ENCODE measurements around the gene TEP1.
A peak's percentile ranks its signal among the peaks of the same experiment; 100 is the strongest.
"Not testable (repeated sequence)": the region's sequence is repeated elsewhere in the genome, so short reads cannot be mapped to it uniquely, and the experiment has no call there.

The TEP1 gene

DNA sequence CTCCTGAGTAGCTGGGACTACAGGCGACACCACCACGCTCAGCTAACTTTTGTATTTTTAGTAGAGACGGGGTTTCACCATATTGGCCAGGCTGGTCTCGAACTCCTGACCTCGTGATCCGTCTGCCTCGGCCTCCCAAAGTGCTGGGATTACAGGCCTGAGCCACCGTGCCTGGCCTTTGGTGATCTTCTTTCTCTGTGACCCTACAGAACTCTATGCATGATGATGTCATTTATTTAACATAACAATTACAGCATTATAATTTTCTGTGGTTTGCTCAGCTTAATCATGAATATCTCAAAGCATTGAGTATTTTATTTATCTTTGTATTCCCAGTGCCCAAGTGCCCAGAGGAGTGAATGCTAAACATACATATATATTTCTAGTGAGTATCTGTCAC, 39.5 kb upstream of the TEP1 start:
- H3K4me3 ChIP-seq (ENCODE audit: low read depth in 1 of 5, low read length in 5 of 5); H3K27ac ChIP-seq (ENCODE audit: low read depth, low read length); H3K27me3 ChIP-seq (ENCODE audit: control insufficient read depth in 5 of 5, insufficient read depth in 4 of 5, low read length in 5 of 5); H3K9ac ChIP-seq (ENCODE audit: low read length in 5 of 5); H3K9me3 ChIP-seq (ENCODE audit: control insufficient read depth in 5 of 5, low read length in 5 of 5): not testable (repeated sequence)
- peaks cover 6 to 39% (median 30%) of the 10 kb centered on the region in 5 donors for H3K4me1 ChIP-seq (ENCODE audit: control insufficient read depth in 5 of 5, insufficient read depth in 5 of 5, low read length in 5 of 5)
- H3K36me3 ChIP-seq (ENCODE audit: control insufficient read depth in 5 of 5, insufficient read depth in 5 of 5, low read length in 5 of 5) = peaks cover 26 to 58% (median 52%) of the 10 kb centered on the region in 5 donors

DNA sequence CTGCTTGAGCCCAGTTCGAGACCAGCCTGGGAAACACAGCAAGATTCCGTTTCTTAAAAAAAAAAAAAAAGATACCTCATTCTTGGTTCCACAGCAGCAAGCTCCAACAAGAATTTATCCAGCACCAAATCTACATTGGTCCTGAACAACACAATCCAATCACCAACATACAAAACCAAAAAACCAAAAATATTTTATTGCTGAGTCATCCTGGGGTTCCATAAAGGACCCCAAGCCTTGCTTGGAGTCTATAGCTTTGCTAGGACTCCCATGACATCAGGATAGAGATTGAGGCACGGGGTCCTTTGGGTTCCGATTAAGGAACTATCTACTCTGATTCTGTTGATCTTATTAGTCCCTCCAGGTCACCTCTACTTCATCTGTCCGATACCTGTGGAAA, 33.6 kb upstream of the TEP1 start:
- H3K4me1 ChIP-seq (ENCODE audit: control insufficient read depth in 5 of 5, insufficient read depth in 5 of 5, low read length in 5 of 5) = peaks cover 0 to 3% (median 0%) of the 10 kb centered on the region in 5 donors
- H3K4me3 ChIP-seq (ENCODE audit: low read depth in 1 of 5, low read length in 5 of 5) = no peak overlapping the region
- H3K9ac ChIP-seq (ENCODE audit: low read length in 5 of 5) = no peak overlapping the region
- peaks cover 34 to 66% (median 56%) of the 10 kb centered on the region in 5 donors for H3K36me3 ChIP-seq (ENCODE audit: control insufficient read depth in 5 of 5, insufficient read depth in 5 of 5, low read length in 5 of 5)
- no peak overlapping the region for H3K27ac ChIP-seq (ENCODE audit: low read depth, low read length)
- H3K9me3 ChIP-seq (ENCODE audit: control insufficient read depth in 5 of 5, low read length in 5 of 5) = no peaks in the 10 kb centered on the region
- no peaks in the 10 kb centered on the region for H3K27me3 ChIP-seq (ENCODE audit: control insufficient read depth in 5 of 5, insufficient read depth in 4 of 5, low read length in 5 of 5)

DNA sequence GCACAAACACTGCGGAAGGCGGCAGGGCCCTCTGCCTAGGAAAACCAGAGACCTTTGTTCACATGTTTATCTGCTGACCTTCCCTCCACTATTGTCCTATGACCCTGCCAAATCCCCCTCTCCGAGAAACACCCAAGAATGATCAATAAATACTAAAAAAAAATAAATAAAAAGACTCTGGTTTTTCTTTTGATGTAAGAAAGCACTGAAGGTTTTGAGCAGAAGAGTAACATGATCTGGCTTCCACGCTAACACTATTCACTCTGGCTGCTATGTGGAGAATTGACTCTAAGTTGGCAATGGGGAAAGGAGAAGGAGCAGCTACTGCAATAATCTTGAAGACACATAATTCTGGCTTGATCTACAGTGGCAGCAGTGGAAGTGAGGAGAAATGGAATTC, 30.3 kb upstream of the TEP1 start:
- not testable (repeated sequence) for H3K27ac ChIP-seq (ENCODE audit: low read depth, low read length); H3K9ac ChIP-seq (ENCODE audit: low read length in 5 of 5); H3K27me3 ChIP-seq (ENCODE audit: control insufficient read depth in 5 of 5, insufficient read depth in 4 of 5, low read length in 5 of 5); H3K9me3 ChIP-seq (ENCODE audit: control insufficient read depth in 5 of 5, low read length in 5 of 5); H3K4me1 ChIP-seq (ENCODE audit: control insufficient read depth in 5 of 5, insufficient read depth in 5 of 5, low read length in 5 of 5); H3K4me3 ChIP-seq (ENCODE audit: low read depth in 1 of 5, low read length in 5 of 5)
- peaks cover 19 to 36% (median 32%) of the 10 kb centered on the region in 5 donors for H3K36me3 ChIP-seq (ENCODE audit: control insufficient read depth in 5 of 5, insufficient read depth in 5 of 5, low read length in 5 of 5)

DNA sequence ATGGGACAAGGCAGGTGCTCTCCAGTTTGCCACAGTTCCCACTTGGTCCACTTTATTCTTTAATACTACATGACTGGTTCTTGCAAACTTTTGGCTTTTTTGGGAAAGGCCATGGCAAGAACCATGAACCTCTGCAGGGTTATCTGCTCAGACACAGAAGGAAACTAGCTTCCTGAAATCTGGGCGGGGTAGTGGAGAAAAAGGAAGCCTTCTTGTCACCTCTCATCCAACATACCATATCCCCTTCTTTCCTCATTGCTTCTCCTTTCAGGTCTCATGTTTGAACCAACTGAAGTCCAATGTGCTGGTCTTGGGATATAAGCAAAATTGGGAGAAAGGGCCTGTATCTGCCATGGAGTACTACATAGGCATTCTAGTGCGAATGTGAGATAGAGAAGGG, 28.2 kb upstream of the TEP1 start:
- Histone ChIP-seq H3K27ac (ENCODE audit: low read depth, low read length) (no peak overlapping the region), H3K36me3 (ENCODE audit: control insufficient read depth in 5 of 5, insufficient read depth in 5 of 5, low read length in 5 of 5) (peaks cover 3 to 14% (median 10%) of the 10 kb centered on the region in 5 donors), H3K4me3 (ENCODE audit: low read depth in 1 of 5, low read length in 5 of 5) (no peak overlapping the region), H3K9ac (ENCODE audit: low read length in 5 of 5) (no peak overlapping the region), H3K4me1 (ENCODE audit: control insufficient read depth in 5 of 5, insufficient read depth in 5 of 5, low read length in 5 of 5) (peaks cover 1 to 9% (median 3%) of the 10 kb centered on the region in 5 donors), H3K9me3 (ENCODE audit: control insufficient read depth in 5 of 5, low read length in 5 of 5) (no peaks in the 10 kb centered on the region), H3K27me3 (ENCODE audit: control insufficient read depth in 5 of 5, insufficient read depth in 4 of 5, low read length in 5 of 5) (peaks cover 0 to 3% (median 0%) of the 10 kb centered on the region in 5 donors)

DNA sequence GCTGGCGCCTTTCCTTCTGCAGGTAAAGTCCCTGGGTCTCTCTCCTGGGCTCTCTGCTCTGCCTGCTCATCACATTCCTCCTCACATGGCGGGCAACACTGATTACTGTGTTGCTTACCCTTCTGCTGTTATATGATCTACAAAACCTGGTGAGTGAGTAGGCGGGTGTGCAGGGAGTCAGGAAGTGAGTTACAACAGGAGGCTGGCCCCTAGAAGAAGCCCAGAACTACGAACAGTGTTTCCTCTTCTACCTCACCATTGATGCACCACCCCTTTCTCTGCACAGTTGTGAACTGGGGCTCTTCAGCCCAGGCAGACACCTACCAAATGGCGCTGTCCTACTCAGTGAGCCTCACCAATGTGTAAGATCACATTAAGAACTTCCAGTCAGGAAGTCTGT, 27.6 kb upstream of the TEP1 start:
- Histone ChIP-seq H3K4me1 (ENCODE audit: control insufficient read depth in 5 of 5, insufficient read depth in 5 of 5, low read length in 5 of 5) (peaks cover 1 to 9% (median 3%) of the 10 kb centered on the region in 5 donors), H3K9ac (ENCODE audit: low read length in 5 of 5) (no peak overlapping the region), H3K4me3 (ENCODE audit: low read depth in 1 of 5, low read length in 5 of 5) (no peak overlapping the region), H3K27me3 (ENCODE audit: control insufficient read depth in 5 of 5, insufficient read depth in 4 of 5, low read length in 5 of 5) (peaks cover 0 to 3% (median 0%) of the 10 kb centered on the region in 5 donors), H3K27ac (ENCODE audit: low read depth, low read length) (no peak overlapping the region), H3K9me3 (ENCODE audit: control insufficient read depth in 5 of 5, low read length in 5 of 5) (no peaks in the 10 kb centered on the region), H3K36me3 (ENCODE audit: control insufficient read depth in 5 of 5, insufficient read depth in 5 of 5, low read length in 5 of 5) (peaks cover under 1 to 8% (median 5%) of the 10 kb centered on the region in 5 donors)

DNA sequence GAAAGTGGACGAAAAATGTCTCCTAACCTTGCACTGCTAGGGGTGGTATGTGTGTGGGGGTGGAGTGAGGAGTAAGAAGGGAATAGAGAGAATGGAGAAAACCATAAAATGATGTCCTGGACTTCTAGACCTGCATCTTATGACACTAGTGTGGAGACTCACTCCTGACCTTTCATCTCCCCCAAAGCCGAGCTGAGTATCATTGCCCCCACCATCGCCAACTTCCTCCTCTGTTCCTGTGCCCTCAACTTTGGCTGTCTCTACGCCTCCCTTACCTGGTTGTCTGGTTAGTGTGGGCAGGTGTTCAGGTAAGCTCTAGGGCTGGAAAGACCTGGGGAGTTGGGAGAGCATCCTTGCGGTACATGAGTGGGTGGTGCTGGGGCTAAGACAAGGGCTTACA, 27.2 kb upstream of the TEP1 start:
- Histone ChIP-seq H3K36me3 (ENCODE audit: control insufficient read depth in 5 of 5, insufficient read depth in 5 of 5, low read length in 5 of 5) (peaks cover 0 to 4% (median under 1%) of the 10 kb centered on the region in 5 donors), H3K27me3 (ENCODE audit: control insufficient read depth in 5 of 5, insufficient read depth in 4 of 5, low read length in 5 of 5) (peaks cover 0 to 3% (median 0%) of the 10 kb centered on the region in 5 donors), H3K4me1 (ENCODE audit: control insufficient read depth in 5 of 5, insufficient read depth in 5 of 5, low read length in 5 of 5) (peaks cover 1 to 13% (median 7%) of the 10 kb centered on the region in 5 donors), H3K27ac (ENCODE audit: low read depth, low read length) (no peak overlapping the region), H3K9me3 (ENCODE audit: control insufficient read depth in 5 of 5, low read length in 5 of 5) (no peaks in the 10 kb centered on the region), H3K9ac (ENCODE audit: low read length in 5 of 5) (no peak overlapping the region), H3K4me3 (ENCODE audit: low read depth in 1 of 5, low read length in 5 of 5) (no peak overlapping the region)

DNA sequence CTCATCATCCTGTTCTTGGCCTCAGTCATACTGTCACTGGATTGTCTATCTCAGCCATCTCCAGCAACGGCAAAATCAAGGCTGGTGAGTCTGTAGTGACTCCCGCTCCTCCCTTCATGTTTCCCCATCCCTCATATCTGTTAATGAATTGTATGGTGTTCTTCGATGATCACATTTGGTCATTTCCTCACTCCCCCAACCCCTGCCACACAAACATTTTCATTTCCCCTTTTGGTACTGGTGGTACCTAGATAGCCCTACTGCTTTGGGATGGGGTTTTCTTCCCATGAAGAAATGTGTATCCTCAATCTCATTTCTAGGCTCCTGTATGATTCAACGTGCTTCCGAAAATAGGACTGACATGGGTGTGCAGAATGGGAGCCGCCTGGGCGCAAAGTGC, 25.4 kb upstream of the TEP1 start:
- Histone ChIP-seq H3K36me3 (ENCODE audit: control insufficient read depth in 5 of 5, insufficient read depth in 5 of 5, low read length in 5 of 5) (no peaks in the 10 kb centered on the region), H3K27ac (ENCODE audit: low read depth, low read length) (no peak overlapping the region), H3K4me1 (ENCODE audit: control insufficient read depth in 5 of 5, insufficient read depth in 5 of 5, low read length in 5 of 5) (peaks cover 0 to 28% (median 20%) of the 10 kb centered on the region in 5 donors), H3K9me3 (ENCODE audit: control insufficient read depth in 5 of 5, low read length in 5 of 5) (no peaks in the 10 kb centered on the region), H3K4me3 (ENCODE audit: low read depth in 1 of 5, low read length in 5 of 5) (no peak overlapping the region), H3K27me3 (ENCODE audit: control insufficient read depth in 5 of 5, insufficient read depth in 4 of 5, low read length in 5 of 5) (peaks cover 0 to 3% (median 0%) of the 10 kb centered on the region in 5 donors), H3K9ac (ENCODE audit: low read length in 5 of 5) (no peak overlapping the region)

DNA sequence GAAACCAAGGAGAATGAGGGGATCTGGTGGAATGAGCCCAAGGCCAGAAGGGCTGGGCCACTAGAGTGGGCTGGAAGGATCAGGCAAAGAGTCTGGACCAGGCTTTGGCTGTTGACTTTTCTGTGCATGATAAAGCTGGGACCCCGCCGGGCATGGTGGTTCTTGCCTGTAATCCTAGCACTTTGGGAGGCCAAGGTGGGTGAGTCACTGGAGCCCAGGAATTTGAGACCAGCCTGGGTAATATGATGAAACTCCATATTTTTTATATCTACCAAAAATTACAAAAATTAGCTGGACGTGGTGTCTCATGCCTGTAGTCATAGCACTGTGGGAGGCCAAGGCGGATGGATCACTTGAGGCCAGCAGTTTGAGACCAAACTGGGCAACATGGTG, 23.1 kb upstream of the TEP1 start:
- H3K9ac ChIP-seq (ENCODE audit: low read length in 5 of 5) = no peak overlapping the region
- no peaks in the 10 kb centered on the region for H3K9me3 ChIP-seq (ENCODE audit: control insufficient read depth in 5 of 5, low read length in 5 of 5)
- peaks cover 0 to 27% (median 20%) of the 10 kb centered on the region in 5 donors for H3K4me1 ChIP-seq (ENCODE audit: control insufficient read depth in 5 of 5, insufficient read depth in 5 of 5, low read length in 5 of 5)
- peaks cover 0 to 3% (median 0%) of the 10 kb centered on the region in 5 donors for H3K27me3 ChIP-seq (ENCODE audit: control insufficient read depth in 5 of 5, insufficient read depth in 4 of 5, low read length in 5 of 5)
- H3K36me3 ChIP-seq (ENCODE audit: control insufficient read depth in 5 of 5, insufficient read depth in 5 of 5, low read length in 5 of 5) = no peaks in the 10 kb centered on the region
- no peak overlapping the region for H3K4me3 ChIP-seq (ENCODE audit: low read depth in 1 of 5, low read length in 5 of 5)
- no peak overlapping the region for H3K27ac ChIP-seq (ENCODE audit: low read depth, low read length)

DNA sequence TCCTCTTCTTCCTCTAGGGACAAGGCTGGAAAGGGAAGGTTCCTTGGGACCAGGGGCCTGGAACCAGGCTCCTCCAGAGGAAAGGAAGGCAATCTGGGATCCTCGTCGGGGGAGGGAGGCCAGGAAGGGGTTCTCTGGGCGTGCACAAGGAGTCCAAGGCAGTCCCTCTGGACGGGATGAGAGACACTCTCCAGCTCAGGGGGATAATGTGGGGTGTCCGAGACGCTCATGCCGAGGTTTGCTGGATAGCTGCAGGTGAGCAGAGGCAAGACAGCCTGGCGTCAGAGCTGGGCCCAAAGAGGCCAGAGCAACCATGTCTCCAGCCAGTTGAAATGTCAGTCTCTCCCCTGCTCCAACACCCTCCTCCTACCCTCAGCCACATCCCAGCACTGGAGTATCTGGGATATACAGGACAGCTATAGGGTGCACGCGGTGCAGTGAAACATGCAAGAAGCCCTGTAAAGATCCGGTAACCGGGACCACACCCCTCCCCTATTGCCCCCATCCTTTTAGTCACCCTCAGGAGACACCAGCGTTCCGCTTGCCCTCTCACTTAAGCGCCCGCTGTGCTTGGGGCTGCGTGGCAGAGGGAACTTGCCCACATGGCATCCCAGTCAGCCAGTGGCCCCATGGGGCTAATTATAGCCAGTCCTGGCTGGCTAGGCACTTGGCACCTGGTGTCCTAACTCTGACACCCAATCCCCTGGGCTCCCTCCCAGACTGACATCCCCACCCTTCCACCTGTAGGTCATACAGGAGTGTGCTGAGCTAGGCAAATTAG, 22.5 kb upstream of the TEP1 start, which contains the start of gene KLHL33:
Gene KLHL33, minus strand, starts transcription at position 585 of the 781 bp plus-strand sequence. Its CDS starts 355 bp downstream, at position 230.
- Histone ChIP-seq H3K9ac (ENCODE audit: low read length in 5 of 5) (peak within 1 kb of the TSS in 3 of 5 donors; percentile 53 to 66 (median 62)), H3K27me3 (ENCODE audit: control insufficient read depth in 5 of 5, insufficient read depth in 4 of 5, low read length in 5 of 5) (peaks cover 0 to 3% (median 0%) of the 10 kb centered on the region in 5 donors), H3K27ac (ENCODE audit: low read depth, low read length) (no peak within 1 kb of the TSS), H3K9me3 (ENCODE audit: control insufficient read depth in 5 of 5, low read length in 5 of 5) (no peaks in the 10 kb centered on the region), H3K4me1 (ENCODE audit: control insufficient read depth in 5 of 5, insufficient read depth in 5 of 5, low read length in 5 of 5) (peaks cover 0 to 21% (median 16%) of the 10 kb centered on the region in 5 donors), H3K4me3 (ENCODE audit: low read depth in 1 of 5, low read length in 5 of 5) (peak within 1 kb of the TSS; percentile 11 to 66 (median 61)), H3K36me3 (ENCODE audit: control insufficient read depth in 5 of 5, insufficient read depth in 5 of 5, low read length in 5 of 5) (no peaks in the 10 kb centered on the region)

Measured in subcutaneous abdominal adipose tissue (tissue), 5 donors.